MCF 10A (cell line): ENCODE data around the gene RRP1B. TPM values are rescaled to one million over a fixed set of nuclear protein-coding genes. Genes with fewer than 3 reads are reported as not detected.

ENCODE experiments used
- BruUV-seq: library from RNA; stranded (reverse); fragments of 400-500 nt; replicated peaks from 2 replicates; lab custom pipeline; 2021; lab: Mats Ljungman, UMichigan
- CTCF ChIA-PET: fragments of 300-600 bp; sonication (Branson Sonifier 250); formaldehyde crosslinking; extraction: SDS; loops from one replicate; lab custom pipeline; 2021; ENCODE audit warnings: antibody characterized with exemption, inconsistent platforms; lab: Yijun Ruan, JAX
- POLR2A ChIA-PET: fragments of 300-600, 350-650 bp; sonication (Branson Sonifier 250); formaldehyde crosslinking; extraction: SDS; loops from one replicate; lab custom pipeline; 2020; ENCODE audit warnings: antibody characterized with exemption, inconsistent platforms; lab: Yijun Ruan, JAX
- DNase-seq: peaks from one replicate; pipeline ENCODE4 v3.0.0-alpha.2; 2018; ENCODE audit not compliant: unreplicated experiment
- H3K27ac Mint-ChIP-seq: one replicate; pipeline ENCODE4 v1.8.0; 2022; ENCODE audit warnings: mild to moderate bottlenecking, low read depth, mixed read lengths; ENCODE audit not compliant: unreplicated experiment
- H3K27me3 Mint-ChIP-seq: one replicate; pipeline ENCODE4 v1.8.0; 2022; ENCODE audit warnings: mixed read lengths; ENCODE audit not compliant: insufficient read depth, unreplicated experiment
- H3K36me3 Mint-ChIP-seq: one replicate; pipeline ENCODE4 v1.8.0; 2022; ENCODE audit warnings: mild to moderate bottlenecking, moderate library complexity, mixed read lengths; ENCODE audit not compliant: insufficient read depth, unreplicated experiment
- H3K4me1 Mint-ChIP-seq: one replicate; pipeline ENCODE4 v1.8.0; 2022; ENCODE audit warnings: mixed read lengths; ENCODE audit not compliant: insufficient read depth, unreplicated experiment
- H3K4me3 Mint-ChIP-seq: one replicate; pipeline ENCODE4 v1.8.0; 2022; ENCODE audit warnings: mild to moderate bottlenecking, moderate library complexity, mixed read lengths; ENCODE audit not compliant: unreplicated experiment
- H3K9me3 Mint-ChIP-seq: one replicate; pipeline ENCODE4 v1.8.0; 2022; ENCODE audit warnings: mixed read lengths; ENCODE audit not compliant: unreplicated experiment
- CTCF ChIP-seq: fragments of 200-600 bp; IDR thresholded peaks from one replicate; pipeline ENCODE4 v1.8.0; 2022; ENCODE audit warnings: antibody characterized with exemption, mild to moderate bottlenecking; ENCODE audit not compliant: unreplicated experiment
- intact Hi-C: fragments of 100-400 bp; cut with micrococcal nuclease; formaldehyde crosslinking; loops from 2 replicates; pipeline ENCODE4 v1.14.1; 2022
- microRNA-seq: library from miRNA; unstranded; fragments of <30 nt; microRNA quantifications from one replicate; pipeline ENCODE4 v1.2.0, GENCODE V29; 2022
- total RNA-seq: library from RNA; stranded (reverse); gene quantifications from 2 replicates; pipeline ENCODE4 v1.2.3, GENCODE V29; 2022

RRP1B gene
- total RNA-seq, 1 experiment from 2014 or later = 39.8 TPM

GRCh38 chr21:43743947-43744346 is 84.6 kb downstream of the RRP1B start:
- Mint-ChIP-seq H3K9me3 (no peaks in the 10 kb centered on the region), H3K27ac (no peak overlapping the region), H3K4me3 (no peak overlapping the region), H3K4me1 (peaks cover 5% of the 10 kb centered on the region), H3K27me3 (no peaks in the 10 kb centered on the region), H3K36me3 (peaks cover 71% of the 10 kb centered on the region)
- no TSS peak for BruUV-seq
- no peak for DNase-seq
- POLR2A ChIA-PET = interaction anchor here (1.4 kb wide), 1 partner anchor 18 kb away, joined by 3 read pairs; no protein-coding TSS in a partner anchor
- CTCF ChIA-PET = no interaction called here
- intact Hi-C loops = no loop called here
- TF ChIP-seq CTCF = no peak

DNA sequence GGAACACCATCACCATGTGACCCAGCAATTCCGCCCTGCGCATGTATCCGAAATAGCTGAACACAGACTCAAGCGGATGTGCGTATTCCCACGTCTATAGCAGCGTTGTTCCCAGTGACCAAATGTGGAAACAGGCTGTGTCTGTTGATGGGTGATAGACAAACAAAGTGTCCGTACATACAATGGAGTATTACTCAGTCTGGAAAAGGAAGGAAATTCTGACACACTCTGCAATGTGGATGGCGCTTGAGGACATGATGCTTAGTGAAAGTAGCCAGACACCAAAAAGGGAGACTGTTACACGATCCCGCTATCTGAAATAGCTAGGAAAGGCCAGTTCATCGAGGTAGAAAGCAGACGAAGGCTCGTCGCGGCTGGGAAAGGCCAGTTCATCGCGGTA is 85.4 kb downstream of the RRP1B start:
- no TSS peak for BruUV-seq
- Mint-ChIP-seq H3K9me3 (no peaks in the 10 kb centered on the region), H3K4me1 (peaks cover under 1% of the 10 kb centered on the region), H3K36me3 (peaks cover 73% of the 10 kb centered on the region), H3K27ac (no peak overlapping the region), H3K4me3 (no peak overlapping the region), H3K27me3 (no peaks in the 10 kb centered on the region)
- TF ChIP-seq CTCF = no peak
- intact Hi-C loops = no loop called here
- CTCF ChIA-PET = no interaction called here
- POLR2A ChIA-PET = interaction anchor here (0.7 to 1.4 kb wide), 3 partner anchors 14 to 136 kb away, joined by 3 to 4 read pairs (median 3); no protein-coding TSS in a partner anchor
- no peak for DNase-seq

Small RNA genes within 50 kb of the gene (microRNA-seq; reads per million reads assigned to microRNA genes)
- gene MIR6070 = not detected

Other genes starting within 250 kb of the RRP1B start
- gene SIK1, start 232.4 kb upstream of the RRP1B start, total RNA-seq = 77.1 and 86.9 TPM in 2 replicates
- gene HSF2BP, start 72 bp upstream of the RRP1B start, total RNA-seq = 5.3 and 6.8 TPM in 2 replicates
- gene PDXK, start 59.6 kb downstream of the RRP1B start, total RNA-seq = 194 and 210 TPM in 2 replicates
- 60.5 and 75.0 TPM in 2 replicates for gene CSTB, start 116.7 kb downstream of the RRP1B start, total RNA-seq
- 43.7 and 56.0 TPM in 2 replicates for gene RRP1, start 130.0 kb downstream of the RRP1B start, total RNA-seq
- gene AGPAT3, start 205.7 kb downstream of the RRP1B start, total RNA-seq = 58.3 and 70.6 TPM in 2 replicates